ENCODE results near the gene TMC7.
"Not testable (repeated sequence)": the region's sequence is repeated elsewhere in the genome, so short reads cannot be mapped to it uniquely, and the experiment has no call there.

Gene TMC7

GRCh38 chr16:18983565-18984434 lies at the start of gene TMC7:
TSS of gene TMC7 (plus strand) at chr16:18983934. CDS start at chr16:18984064, 130 bp downstream.
- no peak for DNase-seq (ENCODE audit: low read depth in 2 of 2)

- no peak for DNase-seq (ENCODE audit: low read depth in 2 of 2)
Measured at GRCh38 chr16:18936727-18937340, 46.9 kb upstream of the TMC7 start.

- no peak for DNase-seq (ENCODE audit: low read depth in 2 of 2)
Measured at GRCh38 chr16:18937390-18937789, 46.3 kb upstream of the TMC7 start.

GRCh38 chr16:18938986-18939385 lies 44.7 kb upstream of the TMC7 start:
- no peak for DNase-seq (ENCODE audit: low read depth in 2 of 2)

- DNase-seq (ENCODE audit: low read depth in 2 of 2): no peak
Measured at GRCh38 chr16:18941471-18941870, 42.3 kb upstream of the TMC7 start.

- no peak for DNase-seq (ENCODE audit: low read depth in 2 of 2)
Measured at GRCh38 chr16:18942061-18942460, 41.7 kb upstream of the TMC7 start.

GRCh38 chr16:18943414-18943813 lies 40.3 kb upstream of the TMC7 start:
- DNase-seq (ENCODE audit: low read depth in 2 of 2): no peak

GRCh38 chr16:18945233-18945632 lies 38.5 kb upstream of the TMC7 start:
- no peak for DNase-seq (ENCODE audit: low read depth in 2 of 2)

GRCh38 chr16:18948372-18949020 lies 35.2 kb upstream of the TMC7 start:
- no peak for DNase-seq (ENCODE audit: low read depth in 2 of 2)

- DNase-seq (ENCODE audit: low read depth in 2 of 2): no peak
Measured at GRCh38 chr16:18950469-18951185, 33.1 kb upstream of the TMC7 start.

GRCh38 chr16:18953547-18953946 lies 30.2 kb upstream of the TMC7 start:
- DNase-seq (ENCODE audit: low read depth in 2 of 2): no peak

GRCh38 chr16:18955874-18956580 lies 27.7 kb upstream of the TMC7 start:
- not testable (repeated sequence) for DNase-seq (ENCODE audit: low read depth in 2 of 2)

GRCh38 chr16:18956658-18957241 lies 27.0 kb upstream of the TMC7 start:
- DNase-seq (ENCODE audit: low read depth in 2 of 2): not testable (repeated sequence)

GRCh38 chr16:18958621-18959029 lies 25.1 kb upstream of the TMC7 start:
- no peak for DNase-seq (ENCODE audit: low read depth in 2 of 2)

- DNase-seq (ENCODE audit: low read depth in 2 of 2): no peak
Measured at GRCh38 chr16:18959031-18959505, 24.7 kb upstream of the TMC7 start.

GRCh38 chr16:18965555-18965954 lies 18.2 kb upstream of the TMC7 start:
- DNase-seq (ENCODE audit: low read depth in 2 of 2): no peak

GRCh38 chr16:18966791-18967190 lies 16.9 kb upstream of the TMC7 start:
- DNase-seq (ENCODE audit: low read depth in 2 of 2): no peak

GRCh38 chr16:18969050-18969854 lies 14.5 kb upstream of the TMC7 start:
- DNase-seq (ENCODE audit: low read depth in 2 of 2): peak; percentile 27 to 59

GRCh38 chr16:18969855-18970240 lies 13.9 kb upstream of the TMC7 start:
- DNase-seq (ENCODE audit: low read depth in 2 of 2): no peak

- DNase-seq (ENCODE audit: low read depth in 2 of 2): no peak
Measured at GRCh38 chr16:18975109-18975508, 8.6 kb upstream of the TMC7 start.
